Heart left ventricle (tissue), 16 donors: ENCODE measurements around the gene AZI2. TPM values are rescaled to one million over a fixed set of nuclear protein-coding genes. Genes with fewer than 3 reads are reported as not detected.

Experiments used
- ATAC-seq, 4 donors: fragments of 200-7000 bp; cut with Tn5 transposase; one replicate each; pipeline ENCODE4 v1.9.1; 2020 to 2022; ENCODE audit warnings: moderate library complexity in 4 of 4, mild to moderate bottlenecking in 3 of 4, moderate number of reproducible peaks in 1 of 4
- DNase-seq, 5 donors: peaks; one replicate each; pipeline ENCODE4 v3.0.0-alpha.2; 2020
- H3K27ac ChIP-seq, 12 donors: fragments of 200-600 bp; sonication (generic) in 4 of 12; one replicate each; pipeline versions ENCODE4 v1.5.0 to v1.8.0; 2016 to 2022; ENCODE audit warnings: mild to moderate bottlenecking in 2 of 12
- H3K27me3 ChIP-seq, 9 donors: fragments of 200-600 bp; sonication (generic) in 2 of 9; one replicate each; pipeline versions ENCODE4 v1.5.1 to v1.8.0; 2016 to 2022; ENCODE audit warnings: mild to moderate bottlenecking in 3 of 9
- H3K36me3 ChIP-seq, 9 donors: fragments of 200-600 bp; sonication (generic) in 2 of 9; one replicate each; pipeline versions ENCODE4 v1.5.0 to v1.8.0; 2018 to 2022; ENCODE audit warnings: mild to moderate bottlenecking in 2 of 9
- H3K4me1 ChIP-seq, 12 donors: fragments of 200-600 bp; sonication (generic) in 4 of 12; one replicate each; pipeline versions ENCODE4 v1.5.0 to v1.8.0; 2016 to 2022; ENCODE audit warnings: mild to moderate bottlenecking in 3 of 12
- H3K4me3 ChIP-seq, 12 donors: fragments of 200-600 bp; sonication (generic) in 4 of 12; one replicate each; pipeline versions ENCODE4 v1.5.0 to v1.8.0; 2017 to 2022; ENCODE audit warnings: mild to moderate bottlenecking in 9 of 12, moderate library complexity in 4 of 12
- H3K9me3 ChIP-seq, 12 donors: fragments of 200-600 bp; sonication (generic) in 4 of 12; one replicate each; pipeline versions ENCODE4 v1.5.0 to v1.8.0; 2016 to 2022; ENCODE audit warnings: mild to moderate bottlenecking in 1 of 12
- POLR2A ChIP-seq, 2 donors: fragments of 450-650 bp; IDR thresholded peaks; one replicate each; pipeline ENCODE4 v1.6.1; 2017; ENCODE audit warnings: antibody characterized with exemption in 2 of 2, mild to moderate bottlenecking in 2 of 2, moderate library complexity in 2 of 2
- WGBS, 4 donors: extraction: QIAGEN DNeasy Blood & Tissue Kit in 2 of 4; methylation state at CpG; one replicate each; pipeline versions ENCODE4 v1.1.5 to v1.1.7; 2013 to 2018; 5-methylcytosine and 5-hydroxymethylcytosine counted together
- intact Hi-C, 10 donors: fragments of 100-400 bp; cut with DNase I; formaldehyde crosslinking; loops; one replicate each; pipeline versions ENCODE4 v1.11.1 to v1.14.2; 2022
- polyA plus RNA-seq, 2 donors: library from polyadenylated mRNA; stranded (reverse); fragments of 200-250 nt; gene quantifications; one replicate each; pipeline ENCODE4 v1.2.3, GENCODE V29; 2013
- total RNA-seq, 9 donors: library from RNA; depleted of rRNA in 2 of 9; stranded (reverse); fragments of >200 nt in 2 of 9; fragmentation: NEBNext Ultra II Directional in 3 of 9; extraction: Animal tissue kit (Norgen Biotek cat#: 25700) in 3 of 9; gene quantifications; one replicate each; pipeline versions ENCODE4 v1.1.0 to v1.2.4, GENCODE V29; 2016 to 2023
- TF ChIP-seq, protein P1 (sequence below), 12 donors: fragments of 200-600 bp; sonication (generic) in 4 of 12; IDR thresholded peaks; one replicate each; pipeline versions ENCODE4 v1.5.0 to v1.8.0; 2018 to 2022; ENCODE audit warnings: antibody characterized with exemption in 12 of 12, mild to moderate bottlenecking in 5 of 12
- donor health status: ischemic (EF 13 %, LVEDD 7.1; RV severe dilation, severe dysfunction).
- donor health status: healthy with polysubstance abuse.
- donor health status: DM: no; HTN: yes; CAD: no.
- donor health status: DM: no; HTN: no; CAD: no.
- donor health status: ischemic (EF 25% LVEDD 6.9; RV normal size, moderate dysfunction).
- donor health status: ischemic (EF 25% LVEDD 5.7; RV mildly dilated, moderate dysfunction).
- donor health status: healthy.
- donor health status: DM: yes; HTN: yes; CAD: no.
- donor health status: ischemic (EF 35%, LVEDD 5.7; RV mildly dilated, moderate dysfunction).
- donor health status: nonischemic (EF 11% LVEDD 7.7; RV severe dilation, severe dysfunction).
- donor health status: DM: yes; HTN: yes; CAD: no.
- donor health status: PGD.
- donor health status: ischemic (EF 29% LVEDD 5.4; RV normal size, mild dysfunction).
- donor health status: nonischemic (EF 23%, LVEDD 6.1; RV moderate dilation, normal function).

AZI2 gene
- total and polyA plus RNA-seq, 11 donors = 14.3 to 48.1 (median 33.2) TPM

- no peak for ATAC-seq
- TF ChIP-seq, protein P1, sequence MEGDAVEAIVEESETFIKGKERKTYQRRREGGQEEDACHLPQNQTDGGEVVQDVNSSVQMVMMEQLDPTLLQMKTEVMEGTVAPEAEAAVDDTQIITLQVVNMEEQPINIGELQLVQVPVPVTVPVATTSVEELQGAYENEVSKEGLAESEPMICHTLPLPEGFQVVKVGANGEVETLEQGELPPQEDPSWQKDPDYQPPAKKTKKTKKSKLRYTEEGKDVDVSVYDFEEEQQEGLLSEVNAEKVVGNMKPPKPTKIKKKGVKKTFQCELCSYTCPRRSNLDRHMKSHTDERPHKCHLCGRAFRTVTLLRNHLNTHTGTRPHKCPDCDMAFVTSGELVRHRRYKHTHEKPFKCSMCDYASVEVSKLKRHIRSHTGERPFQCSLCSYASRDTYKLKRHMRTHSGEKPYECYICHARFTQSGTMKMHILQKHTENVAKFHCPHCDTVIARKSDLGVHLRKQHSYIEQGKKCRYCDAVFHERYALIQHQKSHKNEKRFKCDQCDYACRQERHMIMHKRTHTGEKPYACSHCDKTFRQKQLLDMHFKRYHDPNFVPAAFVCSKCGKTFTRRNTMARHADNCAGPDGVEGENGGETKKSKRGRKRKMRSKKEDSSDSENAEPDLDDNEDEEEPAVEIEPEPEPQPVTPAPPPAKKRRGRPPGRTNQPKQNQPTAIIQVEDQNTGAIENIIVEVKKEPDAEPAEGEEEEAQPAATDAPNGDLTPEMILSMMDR (IDR thresholded peaks at IDR 0.05) = no peak
- no peak for TF ChIP-seq POLR2A (IDR thresholded peaks at IDR 0.05)
- 60 to 76% (median 68%) methylated on average over 4 of the region's 4 CpGs for WGBS, 4 donors
Measured at GRCh38 chr3:28279770-28280169, 68.9 kb downstream of the AZI2 start.

GRCh38 chr3:28278918-28279317 is 69.7 kb downstream of the AZI2 start:
- Histone ChIP-seq H3K36me3 (peaks cover 0 to 17% (median 5%) of the 10 kb centered on the region in 9 donors), H3K4me1 (peaks cover 0 to 10% (median 0%) of the 10 kb centered on the region in 12 donors), H3K4me3 (no peak overlapping the region), H3K9me3 (peaks cover 0 to 13% (median 2%) of the 10 kb centered on the region in 12 donors), H3K27me3 (no peaks in the 10 kb centered on the region), H3K27ac (no peak overlapping the region)
- TF ChIP-seq POLR2A (IDR thresholded peaks at IDR 0.05) = no peak
- 89 to 93% (median 91%) methylated on average over 2 of the region's 2 CpGs for WGBS, 4 donors
- intact Hi-C loops = no loop called here
- ATAC-seq = no peak
- DNase-seq = no peak

More at GRCh38 chr3:28279770-28280169, 68.9 kb downstream of the AZI2 start:
- DNase-seq = no peak
- intact Hi-C loops = loop anchor here in 3 of 10 donors (5.0 to 10.0 kb wide), 2 partner anchors 565 to 567 kb away; no protein-coding TSS in a partner anchor
- H3K4me1 ChIP-seq = peaks cover 0 to 10% (median 0%) of the 10 kb centered on the region in 12 donors
- no peak overlapping the region for H3K4me3 ChIP-seq
- no peaks in the 10 kb centered on the region for H3K27me3 ChIP-seq
- H3K9me3 ChIP-seq = peaks cover 0 to 4% (median 0%) of the 10 kb centered on the region in 12 donors
- no peak overlapping the region for H3K27ac ChIP-seq
- peaks cover 0 to 13% (median 5%) of the 10 kb centered on the region in 9 donors for H3K36me3 ChIP-seq

DNA sequence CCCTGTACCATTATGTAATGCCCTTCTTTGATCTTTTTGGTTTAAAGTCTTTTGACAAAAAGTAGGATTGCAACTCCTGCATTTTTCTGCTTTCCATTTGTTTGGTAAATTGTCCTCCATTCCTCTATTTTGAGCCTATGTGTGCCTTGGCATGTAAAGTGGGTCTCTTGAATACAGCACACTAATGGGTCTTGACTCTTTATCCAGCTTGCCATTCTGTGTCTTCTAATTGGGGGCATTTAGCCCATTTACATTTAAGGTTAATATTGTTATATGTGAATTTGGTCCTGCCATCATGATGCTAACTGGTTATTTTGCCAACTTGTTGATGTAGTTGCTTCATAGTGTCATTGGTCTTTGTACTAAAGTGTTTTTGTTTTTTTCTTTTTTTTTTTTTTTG is 74.8 kb downstream of the AZI2 start:
- Histone ChIP-seq H3K4me3 (no peak overlapping the region), H3K9me3 (peaks cover 0 to 43% (median 16%) of the 10 kb centered on the region in 12 donors), H3K27ac (no peak overlapping the region), H3K27me3 (no peaks in the 10 kb centered on the region), H3K4me1 (peaks cover 0 to under 1% (median 0%) of the 10 kb centered on the region in 12 donors), H3K36me3 (peaks cover 0 to 49% (median 10%) of the 10 kb centered on the region in 9 donors)
- DNase-seq (no peak), ATAC-seq (no peak)
- TF ChIP-seq, protein P1 (IDR thresholded peaks at IDR 0.05) = no peak
- intact Hi-C loops = no loop called here

Other genes starting within 250 kb of the AZI2 start
- 10 to 100 TPM; 14.9 to 44.1 (median 23.3) TPM for gene CMC1, start 107.2 kb downstream of the AZI2 start, total RNA-seq
- 100 to 1,000 TPM in 1 of 2 donors, 10 to 100 TPM in 1; 74.9 to 106 TPM for gene CMC1, start 107.2 kb downstream of the AZI2 start, polyA plus RNA-seq
- 1 to 10 TPM in 8 of 9 donors, under 1 TPM in 1; 0.94 to 4.9 (median 1.8) TPM for gene ZCWPW2, start 103 bp downstream of the AZI2 start, total RNA-seq
- gene ZCWPW2, start 103 bp downstream of the AZI2 start, polyA plus RNA-seq = 1 to 10 TPM in 1 of 2 donors, under 1 TPM in 1; 0.86 to 1.1 TPM